ENCODE data around the gene PACSIN3.

DNA sequence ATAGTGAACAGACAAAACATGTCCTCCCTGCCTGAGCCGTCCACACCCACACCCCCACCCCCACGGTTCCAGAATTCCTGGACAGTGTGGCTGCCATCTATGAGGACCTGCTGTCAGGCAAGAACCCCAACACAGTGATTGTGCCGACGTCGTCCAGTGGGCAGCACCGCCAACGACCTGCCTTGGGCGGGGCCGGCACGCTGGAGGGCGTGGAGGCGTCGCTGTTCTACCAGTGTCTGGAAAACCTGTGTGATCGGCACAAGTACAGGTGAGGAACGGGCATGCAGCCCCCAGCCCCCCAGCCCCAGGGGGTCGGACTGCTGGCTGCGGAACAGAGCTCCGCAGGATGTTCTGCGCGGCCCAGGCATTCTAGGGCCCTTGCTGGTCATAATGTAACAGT is 29.3 kb downstream of the PACSIN3 start:
- TF ChIP-seq, protein P1, sequence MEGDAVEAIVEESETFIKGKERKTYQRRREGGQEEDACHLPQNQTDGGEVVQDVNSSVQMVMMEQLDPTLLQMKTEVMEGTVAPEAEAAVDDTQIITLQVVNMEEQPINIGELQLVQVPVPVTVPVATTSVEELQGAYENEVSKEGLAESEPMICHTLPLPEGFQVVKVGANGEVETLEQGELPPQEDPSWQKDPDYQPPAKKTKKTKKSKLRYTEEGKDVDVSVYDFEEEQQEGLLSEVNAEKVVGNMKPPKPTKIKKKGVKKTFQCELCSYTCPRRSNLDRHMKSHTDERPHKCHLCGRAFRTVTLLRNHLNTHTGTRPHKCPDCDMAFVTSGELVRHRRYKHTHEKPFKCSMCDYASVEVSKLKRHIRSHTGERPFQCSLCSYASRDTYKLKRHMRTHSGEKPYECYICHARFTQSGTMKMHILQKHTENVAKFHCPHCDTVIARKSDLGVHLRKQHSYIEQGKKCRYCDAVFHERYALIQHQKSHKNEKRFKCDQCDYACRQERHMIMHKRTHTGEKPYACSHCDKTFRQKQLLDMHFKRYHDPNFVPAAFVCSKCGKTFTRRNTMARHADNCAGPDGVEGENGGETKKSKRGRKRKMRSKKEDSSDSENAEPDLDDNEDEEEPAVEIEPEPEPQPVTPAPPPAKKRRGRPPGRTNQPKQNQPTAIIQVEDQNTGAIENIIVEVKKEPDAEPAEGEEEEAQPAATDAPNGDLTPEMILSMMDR (conservative IDR thresholded peaks at IDR 0.05): no peak
- TF ChIP-seq ZFX (IDR thresholded peaks at IDR 0.05): no peak
